GM12875 (cell line): ENCODE results near the gene GFER.
"Not testable (repeated sequence)": the region's sequence is repeated elsewhere in the genome, so short reads cannot be mapped to it uniquely, and the experiment has no call there.

Source experiments
- H3K4me3 ChIP-seq: one replicate; pipeline ENCODE4 v1.5.1; 2011; ENCODE audit warnings: low read depth, low read length, control low read depth
- CTCF ChIP-seq: IDR thresholded peaks from 2 replicates; pipeline ENCODE4 v1.5.1; 2011; ENCODE audit warnings: low read depth, mild to moderate bottlenecking, control low read depth, inconsistent platforms, low read length, moderate library complexity, borderline replicate concordance; ENCODE audit not compliant: insufficient read depth

GFER gene

DNA sequence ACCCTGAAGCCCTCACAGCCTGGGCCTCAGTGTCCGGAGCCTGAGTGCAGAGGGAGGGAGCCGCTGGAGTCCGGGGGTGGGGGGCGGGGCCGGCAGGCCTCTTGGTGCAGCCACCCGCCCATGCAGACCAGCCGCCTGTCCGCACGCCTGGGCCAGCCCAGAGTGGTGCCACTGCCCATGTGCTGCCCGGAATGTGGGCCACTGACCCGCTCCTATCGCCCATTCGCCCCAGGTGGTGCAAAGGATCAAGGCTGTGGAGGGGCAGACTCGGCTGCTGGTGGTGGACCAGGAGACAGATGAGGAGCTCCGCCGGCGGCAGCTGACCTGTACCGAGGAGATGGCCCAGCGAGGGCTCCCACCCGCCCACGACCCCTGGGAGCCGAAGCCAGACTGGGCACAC lies 45.4 kb downstream of the GFER start:
- TF ChIP-seq CTCF, result no peak

DNA sequence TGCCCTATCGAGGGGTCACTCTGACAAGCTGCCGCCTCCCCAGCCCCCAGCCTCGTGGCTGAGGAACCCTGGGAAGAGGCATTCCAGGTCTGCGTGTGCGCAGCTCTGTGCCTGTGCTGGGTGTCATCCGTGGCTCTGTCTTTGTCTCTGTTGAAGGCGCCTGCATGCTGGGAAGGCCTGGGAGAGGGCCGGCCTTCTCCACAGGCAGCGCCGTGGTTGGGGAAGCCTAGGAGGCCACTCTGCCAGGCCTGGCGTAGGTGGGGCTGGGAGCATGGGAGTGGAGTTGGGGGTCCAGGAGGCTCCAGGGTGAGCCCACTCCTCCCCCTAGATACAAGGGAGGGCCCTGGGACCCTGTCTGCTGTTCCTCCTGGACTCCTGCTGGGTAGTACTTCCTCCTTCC lies 46.0 kb downstream of the GFER start:
- no peak for TF ChIP-seq CTCF
- H3K4me3 ChIP-seq, result no peak overlapping the region

More for the DNA sequence above, 45.4 kb downstream of the GFER start:
- H3K4me3 ChIP-seq, result no peak overlapping the region

GRCh38 chr16:2031081-2031577 lies 47.1 kb downstream of the GFER start:
- no peak for TF ChIP-seq CTCF
- H3K4me3 ChIP-seq, result no peak overlapping the region

- TF ChIP-seq CTCF, result no peak
- no peak overlapping the region for H3K4me3 ChIP-seq
These were observed 48.5 kb downstream of the GFER start for GRCh38 chr16:2032285-2033056.

- H3K4me3 ChIP-seq, result no peak overlapping the region
- no peak for TF ChIP-seq CTCF
These were observed 49.3 kb downstream of the GFER start for GRCh38 chr16:2033057-2033908.

DNA sequence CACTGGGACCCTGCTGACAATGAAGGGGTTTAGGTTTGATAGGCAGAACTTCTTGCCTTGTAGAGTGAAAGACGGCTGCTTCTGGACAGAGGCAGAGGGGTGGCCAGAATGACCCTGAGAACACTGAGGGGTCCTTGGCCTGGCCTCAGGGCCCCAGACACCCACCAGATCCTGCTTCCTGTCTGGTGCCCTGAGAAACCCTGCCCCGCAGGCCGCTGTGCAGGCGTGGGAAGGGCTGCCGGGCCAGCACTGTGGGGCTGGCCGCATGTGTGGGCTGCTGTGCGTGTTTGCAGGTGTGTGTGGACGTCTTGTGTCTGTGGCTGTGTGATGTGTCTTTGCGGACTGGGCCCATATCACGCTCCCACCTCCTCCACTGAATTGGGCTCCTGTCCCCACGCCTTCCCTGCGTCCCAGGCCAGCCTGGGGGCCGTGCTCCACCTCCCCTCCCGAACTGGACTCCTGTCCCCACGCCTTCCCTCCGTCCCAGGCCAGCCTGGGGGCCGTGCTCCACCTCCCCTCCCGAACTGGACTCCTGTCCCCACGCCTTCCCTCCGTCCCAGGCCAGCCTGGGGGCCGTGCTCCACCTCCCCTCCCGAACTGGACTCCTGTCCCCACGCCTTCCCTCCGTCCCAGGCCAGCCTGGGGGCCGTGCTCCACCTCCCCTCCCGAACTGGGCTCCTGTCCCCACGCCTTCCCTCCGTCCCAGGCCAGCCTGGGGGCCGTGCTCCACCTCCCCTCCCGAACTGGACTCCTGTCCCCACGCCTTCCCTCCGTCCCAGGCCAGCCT lies 50.1 kb downstream of the GFER start:
- not testable (repeated sequence) for H3K4me3 ChIP-seq
